Coronary artery (tissue), 2 donors: ENCODE results near the gene DYNAP.

ENCODE experiments used
- DNase-seq: peaks from one replicate; pipeline ENCODE4 v3.0.0-alpha.2; 2017; ENCODE audit warnings: low spot score
- H3K27ac ChIP-seq, 2 donors: fragments of 200-600 bp; sonication (generic); one replicate each; pipeline ENCODE4 v1.5.1; 2016 to 2019
- H3K4me3 ChIP-seq: fragments of 200-600 bp; sonication (generic); 2 replicates; pipeline ENCODE4 v1.5.1; 2016; ENCODE audit warnings: mild to moderate bottlenecking, moderate library complexity
- TF ChIP-seq, protein P1 (sequence below): fragments of 200-600 bp; sonication (generic); IDR thresholded peaks from one replicate; pipeline ENCODE4 v1.5.1; 2019; ENCODE audit warnings: antibody characterized with exemption

The DYNAP gene

DNA sequence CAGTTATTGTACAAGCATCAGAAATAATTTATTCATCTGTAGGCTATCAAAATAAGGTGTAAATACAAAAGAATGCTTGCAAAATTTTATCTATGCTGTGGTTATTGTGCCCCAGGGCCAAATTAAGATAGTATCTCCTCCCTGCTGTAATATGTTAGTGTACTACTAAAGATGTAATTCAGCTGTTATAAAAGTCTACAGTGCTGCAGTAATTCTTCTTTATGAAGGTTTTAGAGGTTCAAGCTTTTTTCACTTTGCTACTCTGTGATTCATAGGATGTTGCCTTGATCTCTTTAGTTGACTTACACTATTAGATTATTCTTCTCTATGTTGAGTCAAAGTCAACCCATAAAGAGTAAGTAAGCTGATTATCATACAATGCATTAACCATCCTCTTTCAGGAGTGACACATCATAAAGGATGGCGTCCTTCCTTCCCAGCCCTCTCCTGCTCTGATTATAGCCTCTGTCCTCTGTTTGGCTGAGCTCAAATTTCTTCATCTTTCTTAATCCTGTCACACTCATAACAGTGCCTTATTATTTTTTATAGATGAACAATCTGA, 29.3 kb upstream of the DYNAP start:
- Histone ChIP-seq H3K4me3 (no peak overlapping the region), H3K27ac (no peak overlapping the region)
- DNase-seq = no peak
- TF ChIP-seq, protein P1, sequence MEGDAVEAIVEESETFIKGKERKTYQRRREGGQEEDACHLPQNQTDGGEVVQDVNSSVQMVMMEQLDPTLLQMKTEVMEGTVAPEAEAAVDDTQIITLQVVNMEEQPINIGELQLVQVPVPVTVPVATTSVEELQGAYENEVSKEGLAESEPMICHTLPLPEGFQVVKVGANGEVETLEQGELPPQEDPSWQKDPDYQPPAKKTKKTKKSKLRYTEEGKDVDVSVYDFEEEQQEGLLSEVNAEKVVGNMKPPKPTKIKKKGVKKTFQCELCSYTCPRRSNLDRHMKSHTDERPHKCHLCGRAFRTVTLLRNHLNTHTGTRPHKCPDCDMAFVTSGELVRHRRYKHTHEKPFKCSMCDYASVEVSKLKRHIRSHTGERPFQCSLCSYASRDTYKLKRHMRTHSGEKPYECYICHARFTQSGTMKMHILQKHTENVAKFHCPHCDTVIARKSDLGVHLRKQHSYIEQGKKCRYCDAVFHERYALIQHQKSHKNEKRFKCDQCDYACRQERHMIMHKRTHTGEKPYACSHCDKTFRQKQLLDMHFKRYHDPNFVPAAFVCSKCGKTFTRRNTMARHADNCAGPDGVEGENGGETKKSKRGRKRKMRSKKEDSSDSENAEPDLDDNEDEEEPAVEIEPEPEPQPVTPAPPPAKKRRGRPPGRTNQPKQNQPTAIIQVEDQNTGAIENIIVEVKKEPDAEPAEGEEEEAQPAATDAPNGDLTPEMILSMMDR = no peak

DNA sequence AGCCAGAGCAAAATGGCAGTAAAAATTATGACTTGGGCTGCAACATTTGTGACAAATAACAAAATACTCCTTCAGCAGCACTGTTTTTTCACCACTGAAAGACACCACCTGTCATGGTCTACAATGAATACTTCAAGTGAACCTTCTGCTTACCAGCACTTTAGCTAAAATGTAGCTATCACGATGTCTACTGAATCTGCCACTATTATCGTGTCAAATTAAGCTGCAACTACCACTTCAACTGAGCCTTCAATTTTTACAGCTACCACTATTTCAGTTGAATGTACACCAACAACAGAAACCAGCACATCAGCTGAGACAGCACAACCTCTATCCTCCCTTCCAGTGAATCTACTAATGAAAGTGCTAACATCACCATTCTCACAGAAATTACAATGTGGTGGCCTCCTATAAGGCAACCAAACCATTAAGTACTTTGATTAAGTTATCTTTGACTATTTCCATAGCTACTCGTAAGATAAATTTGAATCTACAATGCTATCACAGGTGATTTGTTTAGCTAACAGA, 10.8 kb upstream of the DYNAP start:
- no peak overlapping the region for H3K27ac ChIP-seq
- DNase-seq = no peak
- H3K4me3 ChIP-seq = no peak overlapping the region
- TF ChIP-seq, protein P1 = no peak

DNA sequence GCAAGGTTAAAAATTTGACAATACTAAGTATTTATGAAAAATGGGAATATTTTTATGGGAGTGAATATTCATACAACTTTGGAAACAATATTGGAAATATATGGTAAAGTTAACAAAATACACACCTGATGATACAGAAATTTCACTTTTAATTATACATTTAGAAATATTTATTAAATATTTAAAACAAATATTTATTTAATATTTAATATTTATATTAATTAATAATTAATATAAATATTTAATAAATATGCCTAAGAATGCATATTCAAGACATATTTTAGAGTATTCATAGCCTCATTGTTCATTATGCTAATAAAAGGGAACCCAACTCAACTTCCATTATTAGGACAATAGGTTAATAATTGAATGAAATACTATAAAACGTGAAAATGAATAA, 7.0 kb upstream of the DYNAP start:
- TF ChIP-seq, protein P1 = no peak
- Histone ChIP-seq H3K27ac (no peak overlapping the region), H3K4me3 (no peak overlapping the region)
- no peak for DNase-seq

DNA sequence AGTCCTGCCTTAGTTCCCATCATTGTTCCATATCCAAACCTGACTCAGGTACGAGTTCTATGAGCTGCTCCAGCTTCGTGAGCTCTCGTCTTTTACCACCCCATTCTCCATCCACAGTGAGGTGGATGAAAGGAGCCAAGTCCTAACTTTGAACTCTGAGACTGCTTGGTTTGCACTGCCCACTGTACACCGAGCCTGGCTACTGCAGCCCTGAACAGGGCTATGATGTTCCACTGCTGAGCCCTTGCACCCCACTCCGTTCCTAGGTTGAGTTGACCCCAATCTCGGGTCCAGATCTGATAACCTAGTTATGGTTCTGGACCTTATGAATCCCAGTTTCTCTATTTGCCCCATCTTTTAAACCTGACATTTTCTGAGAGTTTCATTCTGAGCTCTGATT, 5.3 kb upstream of the DYNAP start:
- TF ChIP-seq, protein P1 = no peak
- no peak for DNase-seq
- H3K27ac ChIP-seq = no peak overlapping the region
- no peak overlapping the region for H3K4me3 ChIP-seq

DNA sequence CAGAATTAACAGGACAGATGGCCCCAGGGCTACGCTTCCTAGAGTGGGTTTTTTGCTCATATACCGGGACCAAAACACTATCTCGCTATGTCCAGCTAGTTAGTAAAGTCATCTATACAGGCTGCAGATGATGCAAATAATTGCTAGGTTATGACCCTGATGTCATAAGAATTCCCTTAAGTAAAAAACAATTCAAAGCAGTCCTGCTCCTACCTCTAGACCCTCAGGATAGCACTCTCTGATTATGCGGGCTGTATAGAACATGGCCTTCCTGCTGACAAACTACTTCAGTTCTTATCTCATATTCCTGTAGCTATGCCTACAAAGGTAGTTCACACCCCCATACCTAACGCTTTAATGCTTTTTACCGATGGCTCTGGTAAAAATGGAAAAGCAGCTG, 13.2 kb downstream of the DYNAP start:
- DNase-seq = no peak
- TF ChIP-seq, protein P1 = no peak

DNA sequence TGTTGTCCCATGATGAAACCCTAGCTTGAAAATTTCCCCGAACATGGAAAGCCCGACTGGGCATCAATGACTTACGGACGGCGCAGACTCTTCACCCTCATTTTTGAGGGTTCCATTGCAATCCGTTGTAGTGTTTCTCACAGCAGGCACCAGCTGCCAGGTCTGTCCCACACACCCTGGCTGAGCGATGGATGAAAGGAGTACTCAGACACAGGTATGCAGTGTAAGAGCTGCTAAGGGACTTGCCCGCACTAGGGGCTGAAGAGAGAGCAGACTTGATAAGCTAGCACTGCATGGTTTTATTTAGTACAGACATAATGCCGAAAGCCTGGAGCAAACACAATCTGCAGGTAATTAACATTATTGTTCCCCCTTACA, 15.8 kb downstream of the DYNAP start:
- H3K4me3 ChIP-seq = no peak overlapping the region

More for the DNA sequence above, 13.2 kb downstream of the DYNAP start:
- no peak overlapping the region for H3K27ac ChIP-seq
- H3K4me3 ChIP-seq = no peak overlapping the region

More for the DNA sequence above, 15.8 kb downstream of the DYNAP start:
- TF ChIP-seq, protein P1 = no peak
- no peak overlapping the region for H3K27ac ChIP-seq
- DNase-seq = no peak
